Panc1 (cell line): ENCODE measurements around the gene EFCAB9. TPM values are rescaled to one million over a fixed set of nuclear protein-coding genes. Genes with fewer than 3 reads are reported as not detected.
"Not testable (repeated sequence)": the region's sequence is repeated elsewhere in the genome, so short reads cannot be mapped to it uniquely, and the experiment has no call there.

Experiments
- ATAC-seq: fragments of 200-7000 bp; cut with Tn5 transposase; 2 replicates; pipeline ENCODE4 v1.9.1; 2020; ENCODE audit warnings: mild to moderate bottlenecking, moderate library complexity
- BruUV-seq: library from RNA; stranded (reverse); fragments of 400-500 nt; replicated peaks from 2 replicates; lab custom pipeline; 2021; lab: Mats Ljungman, UMichigan
- CTCF ChIA-PET: fragments of 300-600 bp; sonication (Branson Sonifier 250); formaldehyde crosslinking; loops from one replicate; lab custom pipeline; 2022; ENCODE audit warnings: antibody characterized with exemption; lab: Charles Lee
- POLR2A ChIA-PET: fragments of 300-600 bp; sonication (Branson Sonifier 250); formaldehyde crosslinking; loops from one replicate; lab custom pipeline; 2022; ENCODE audit warnings: antibody characterized with exemption; lab: Charles Lee
- DNase-seq: peaks from one replicate; pipeline ENCODE4 v3.0.0-alpha.2; 2010; ENCODE audit warnings: low read depth, low spot score
- H3K27ac ChIP-seq: 2 replicates; pipeline ENCODE4 v1.5.1; 2011; ENCODE audit warnings: mild to moderate bottlenecking, low read length, inconsistent platforms
- H3K27me3 ChIP-seq: fragments of 200-500 bp; sonication (Bioruptor generic); 2 replicates; pipeline ENCODE4 v1.6.0; 2014; ENCODE audit warnings: low read length, inconsistent platforms; ENCODE audit not compliant: control insufficient read depth, insufficient read depth
- H3K36me3 ChIP-seq: fragments of 200-500 bp; sonication (Bioruptor generic); 2 replicates; pipeline ENCODE4 v1.5.1; 2014; ENCODE audit warnings: inconsistent platforms, mild to moderate bottlenecking, low read length, moderate library complexity; ENCODE audit not compliant: control insufficient read depth, insufficient read depth
- H3K4me1 ChIP-seq: 2 replicates; pipeline ENCODE4 v1.5.1; 2011; ENCODE audit warnings: inconsistent platforms, mild to moderate bottlenecking, low read length, moderate library complexity; ENCODE audit not compliant: control insufficient read depth, insufficient read depth
- H3K4me3 ChIP-seq, 2 experiments: 2 replicates each; pipeline ENCODE4 v1.5.1; 2011 to 2012; ENCODE audit warnings: low read depth in 2 of 2, low read length in 2 of 2, mild to moderate bottlenecking in 2 of 2, inconsistent platforms in 1 of 2, moderate library complexity in 1 of 2
- H3K9me3 ChIP-seq: fragments of 200-500 bp; sonication (Bioruptor generic); 2 replicates; pipeline ENCODE4 v1.5.1; 2014; ENCODE audit warnings: low read depth, mild to moderate bottlenecking, inconsistent platforms, low read length, moderate library complexity; ENCODE audit not compliant: control insufficient read depth, insufficient read depth
- POLR2AphosphoS5 ChIP-seq: IDR thresholded peaks from 2 replicates; pipeline ENCODE4 v1.6.1; 2012; ENCODE audit warnings: mild to moderate bottlenecking, low read depth, low read length, moderate library complexity
- SIN3A ChIP-seq: IDR thresholded peaks from 2 replicates; pipeline ENCODE4 v1.6.1; 2012; ENCODE audit warnings: low read depth, mild to moderate bottlenecking, low read length, moderate library complexity, borderline replicate concordance; ENCODE audit not compliant: insufficient read depth
- TCF7L2 ChIP-seq: IDR thresholded peaks from 2 replicates; pipeline ENCODE4 v1.6.1; 2011; ENCODE audit warnings: mild to moderate bottlenecking, low read depth, low read length, inconsistent platforms
- in situ Hi-C: cut with HindIII; loops from 2 replicates; pipeline ENCODE4 v1.10.0; 2016; ENCODE audit warnings: low sequenced_read_pairs, low pct_unique_long_range_greater_than_20kb
- intact Hi-C: fragments of 100-400 bp; cut with micrococcal nuclease; formaldehyde crosslinking; loops from one replicate; pipeline ENCODE4 v1.10.0; 2022; ENCODE audit not compliant: unreplicated experiment
- total RNA-seq: library from RNA; stranded (reverse); gene quantifications from one replicate; pipeline ENCODE4 v1.2.1, GENCODE V29; 2021; ENCODE audit not compliant: unreplicated experiment
- TF ChIP-seq, protein P1 (sequence below), 2 experiments: IDR thresholded peaks; 2 replicates each; pipeline ENCODE4 v1.6.1; 2011 to 2012; ENCODE audit warnings: low read depth in 2 of 2, control low read depth in 1 of 2, low read length in 1 of 2, mild to moderate bottlenecking in 1 of 2, moderate library complexity in 1 of 2; ENCODE audit not compliant: insufficient read depth in 1 of 2
- TF ChIP-seq, protein P2 (sequence below): fragments of 450-650 bp; IDR thresholded peaks from 2 replicates; pipeline ENCODE4 v1.5.1; 2017; ENCODE audit warnings: mild to moderate bottlenecking

The EFCAB9 gene
- total RNA-seq, 1 experiment from 2014 or later: not detected

DNA sequence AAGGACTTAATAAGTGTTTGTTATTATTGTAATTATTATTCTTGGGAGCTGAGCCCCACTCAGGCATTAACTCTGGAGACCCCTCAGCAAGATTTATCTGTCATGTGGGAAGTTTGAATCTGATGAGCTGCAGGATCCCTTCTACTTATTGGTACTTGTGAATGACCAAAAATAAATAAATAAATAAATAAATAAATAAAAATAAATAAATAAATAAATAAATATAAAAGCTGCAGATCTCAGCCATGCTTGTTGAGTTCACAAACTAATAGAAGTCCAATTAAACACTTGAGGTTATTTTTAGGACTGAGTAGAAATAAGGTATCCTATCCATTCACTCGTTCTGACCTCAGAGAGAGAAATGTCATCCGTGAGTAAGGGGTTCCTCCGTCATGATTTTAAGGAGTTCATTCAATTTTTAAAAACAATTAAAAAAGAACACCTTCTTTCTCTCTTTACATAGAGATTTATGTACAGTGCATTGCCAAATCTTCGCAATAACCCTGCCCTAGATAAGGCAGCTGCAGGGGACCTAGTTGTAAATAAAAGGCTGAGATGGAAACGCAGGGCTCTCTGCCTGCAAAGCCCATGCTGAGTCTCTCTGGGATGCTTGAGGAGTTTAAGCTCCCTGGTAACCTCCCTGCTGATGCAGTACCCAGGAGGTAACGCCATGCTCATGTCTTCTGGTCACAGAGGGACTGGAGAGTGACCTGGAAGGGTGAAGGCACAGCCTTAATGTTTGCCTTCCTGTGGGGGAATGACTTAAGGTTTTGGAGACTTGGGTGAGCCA, 1.2 kb downstream of the EFCAB9 start:
- TF ChIP-seq, protein P1, sequence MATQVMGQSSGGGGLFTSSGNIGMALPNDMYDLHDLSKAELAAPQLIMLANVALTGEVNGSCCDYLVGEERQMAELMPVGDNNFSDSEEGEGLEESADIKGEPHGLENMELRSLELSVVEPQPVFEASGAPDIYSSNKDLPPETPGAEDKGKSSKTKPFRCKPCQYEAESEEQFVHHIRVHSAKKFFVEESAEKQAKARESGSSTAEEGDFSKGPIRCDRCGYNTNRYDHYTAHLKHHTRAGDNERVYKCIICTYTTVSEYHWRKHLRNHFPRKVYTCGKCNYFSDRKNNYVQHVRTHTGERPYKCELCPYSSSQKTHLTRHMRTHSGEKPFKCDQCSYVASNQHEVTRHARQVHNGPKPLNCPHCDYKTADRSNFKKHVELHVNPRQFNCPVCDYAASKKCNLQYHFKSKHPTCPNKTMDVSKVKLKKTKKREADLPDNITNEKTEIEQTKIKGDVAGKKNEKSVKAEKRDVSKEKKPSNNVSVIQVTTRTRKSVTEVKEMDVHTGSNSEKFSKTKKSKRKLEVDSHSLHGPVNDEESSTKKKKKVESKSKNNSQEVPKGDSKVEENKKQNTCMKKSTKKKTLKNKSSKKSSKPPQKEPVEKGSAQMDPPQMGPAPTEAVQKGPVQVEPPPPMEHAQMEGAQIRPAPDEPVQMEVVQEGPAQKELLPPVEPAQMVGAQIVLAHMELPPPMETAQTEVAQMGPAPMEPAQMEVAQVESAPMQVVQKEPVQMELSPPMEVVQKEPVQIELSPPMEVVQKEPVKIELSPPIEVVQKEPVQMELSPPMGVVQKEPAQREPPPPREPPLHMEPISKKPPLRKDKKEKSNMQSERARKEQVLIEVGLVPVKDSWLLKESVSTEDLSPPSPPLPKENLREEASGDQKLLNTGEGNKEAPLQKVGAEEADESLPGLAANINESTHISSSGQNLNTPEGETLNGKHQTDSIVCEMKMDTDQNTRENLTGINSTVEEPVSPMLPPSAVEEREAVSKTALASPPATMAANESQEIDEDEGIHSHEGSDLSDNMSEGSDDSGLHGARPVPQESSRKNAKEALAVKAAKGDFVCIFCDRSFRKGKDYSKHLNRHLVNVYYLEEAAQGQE (IDR thresholded peaks at IDR 0.05; ENCODE audit: insufficient read depth in 1 of 2, low read depth in 2 of 2, low read length in 1 of 2): no peak
- TF ChIP-seq POLR2AphosphoS5 (no peak), TCF7L2 (no peak), SIN3A (no peak)
- TF ChIP-seq, protein P2, sequence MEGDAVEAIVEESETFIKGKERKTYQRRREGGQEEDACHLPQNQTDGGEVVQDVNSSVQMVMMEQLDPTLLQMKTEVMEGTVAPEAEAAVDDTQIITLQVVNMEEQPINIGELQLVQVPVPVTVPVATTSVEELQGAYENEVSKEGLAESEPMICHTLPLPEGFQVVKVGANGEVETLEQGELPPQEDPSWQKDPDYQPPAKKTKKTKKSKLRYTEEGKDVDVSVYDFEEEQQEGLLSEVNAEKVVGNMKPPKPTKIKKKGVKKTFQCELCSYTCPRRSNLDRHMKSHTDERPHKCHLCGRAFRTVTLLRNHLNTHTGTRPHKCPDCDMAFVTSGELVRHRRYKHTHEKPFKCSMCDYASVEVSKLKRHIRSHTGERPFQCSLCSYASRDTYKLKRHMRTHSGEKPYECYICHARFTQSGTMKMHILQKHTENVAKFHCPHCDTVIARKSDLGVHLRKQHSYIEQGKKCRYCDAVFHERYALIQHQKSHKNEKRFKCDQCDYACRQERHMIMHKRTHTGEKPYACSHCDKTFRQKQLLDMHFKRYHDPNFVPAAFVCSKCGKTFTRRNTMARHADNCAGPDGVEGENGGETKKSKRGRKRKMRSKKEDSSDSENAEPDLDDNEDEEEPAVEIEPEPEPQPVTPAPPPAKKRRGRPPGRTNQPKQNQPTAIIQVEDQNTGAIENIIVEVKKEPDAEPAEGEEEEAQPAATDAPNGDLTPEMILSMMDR: no peak
- ChIA-PET CTCF (no interaction called here), POLR2A (interaction anchor here (0.6 kb wide), 2 partner anchors 136 to 278 kb away, joined by 5 to 9 read pairs; no protein-coding TSS in a partner anchor)
- in situ Hi-C loops (no loop called here), intact Hi-C loops (loop anchor here (10.0 kb wide), 1 partner anchor 90 kb away; the partner anchor contains the start of gene UBTD2)
- Histone ChIP-seq H3K36me3 (no peaks in the 10 kb centered on the region), H3K4me3 (no peak overlapping the region), H3K27me3 (no peaks in the 10 kb centered on the region), H3K4me1 (peaks cover 6% of the 10 kb centered on the region; the same call in 1 of the 2 replicates), H3K9me3 (no peaks in the 10 kb centered on the region), H3K27ac (no peak overlapping the region)
- no TSS peak for BruUV-seq
- DNase-seq (no peak), ATAC-seq (peak; percentile 68)

GRCh38 chr5:172197775-172198174, 3.8 kb downstream of the EFCAB9 start:
- H3K4me3 ChIP-seq, H3K27me3 ChIP-seq, DNase-seq, H3K36me3 ChIP-seq, POLR2A ChIA-PET, H3K9me3 ChIP-seq, BruUV-seq, H3K4me1 ChIP-seq, in situ Hi-C loops, ATAC-seq, H3K27ac ChIP-seq: not testable (repeated sequence)
- intact Hi-C loops: loop anchor here (10.0 kb wide), 1 partner anchor 87 kb away; the partner anchor contains the start of gene UBTD2
- CTCF ChIA-PET: interaction anchor here (0.6 kb wide), 1 partner anchor 45 kb away, joined by 4 read pairs; no protein-coding TSS in a partner anchor
